Measurements from ENCODE around the gene CLCNKA.

The CLCNKA gene

GRCh38 chr1:16063226-16063829, 41.5 kb downstream of the CLCNKA start:
- no peak for TF ChIP-seq CTCF (IDR thresholded peaks at IDR 0.05; ENCODE audit: low read depth, low read length, missing control alignments)
- DNase-seq (ENCODE audit: low read depth), result no peak

GRCh38 chr1:16063921-16064320, 42.1 kb downstream of the CLCNKA start:
- TF ChIP-seq CTCF (IDR thresholded peaks at IDR 0.05; ENCODE audit: low read depth, low read length, missing control alignments), result no peak
- H3K4me3 ChIP-seq (ENCODE audit: low read depth, low read length), result no peak overlapping the region
- DNase-seq (ENCODE audit: low read depth), result no peak

More at GRCh38 chr1:16063226-16063829, 41.5 kb downstream of the CLCNKA start:
- H3K4me3 ChIP-seq (ENCODE audit: low read depth, low read length), result no peak overlapping the region

GRCh38 chr1:16064536-16065268, 42.9 kb downstream of the CLCNKA start:
- DNase-seq (ENCODE audit: low read depth), result no peak
- TF ChIP-seq CTCF (IDR thresholded peaks at IDR 0.05; ENCODE audit: low read depth, low read length, missing control alignments), result no peak
- no peak overlapping the region for H3K4me3 ChIP-seq (ENCODE audit: low read depth, low read length)

GRCh38 chr1:16065269-16065576, 43.4 kb downstream of the CLCNKA start:
- TF ChIP-seq CTCF (IDR thresholded peaks at IDR 0.05; ENCODE audit: low read depth, low read length, missing control alignments), result no peak
- DNase-seq (ENCODE audit: low read depth), result no peak
- no peak overlapping the region for H3K4me3 ChIP-seq (ENCODE audit: low read depth, low read length)

- no peak for DNase-seq (ENCODE audit: low read depth)
- TF ChIP-seq CTCF (IDR thresholded peaks at IDR 0.05; ENCODE audit: low read depth, low read length, missing control alignments), result no peak
- no peak overlapping the region for H3K4me3 ChIP-seq (ENCODE audit: low read depth, low read length)
These were observed 44.4 kb downstream of the CLCNKA start for GRCh38 chr1:16066245-16066644.

GRCh38 chr1:16067127-16067768, 45.4 kb downstream of the CLCNKA start:
- DNase-seq (ENCODE audit: low read depth), result no peak
- no peak overlapping the region for H3K4me3 ChIP-seq (ENCODE audit: low read depth, low read length)
- TF ChIP-seq CTCF (IDR thresholded peaks at IDR 0.05; ENCODE audit: low read depth, low read length, missing control alignments), result no peak

Measured in GM12864 (cell line).